ENCODE data around the gene RAPGEF5. TPM values are rescaled to one million over a fixed set of nuclear protein-coding genes. Genes with fewer than 3 reads are reported as not detected.

The RAPGEF5 gene
- total and polyA plus RNA-seq, 10 of the 15 experiments (the other 5 are each of a cell fraction or from before 2014, with no cell fraction given), result 0.38 to 4.0 (median 1.6) TPM; not detected in 1

DNA sequence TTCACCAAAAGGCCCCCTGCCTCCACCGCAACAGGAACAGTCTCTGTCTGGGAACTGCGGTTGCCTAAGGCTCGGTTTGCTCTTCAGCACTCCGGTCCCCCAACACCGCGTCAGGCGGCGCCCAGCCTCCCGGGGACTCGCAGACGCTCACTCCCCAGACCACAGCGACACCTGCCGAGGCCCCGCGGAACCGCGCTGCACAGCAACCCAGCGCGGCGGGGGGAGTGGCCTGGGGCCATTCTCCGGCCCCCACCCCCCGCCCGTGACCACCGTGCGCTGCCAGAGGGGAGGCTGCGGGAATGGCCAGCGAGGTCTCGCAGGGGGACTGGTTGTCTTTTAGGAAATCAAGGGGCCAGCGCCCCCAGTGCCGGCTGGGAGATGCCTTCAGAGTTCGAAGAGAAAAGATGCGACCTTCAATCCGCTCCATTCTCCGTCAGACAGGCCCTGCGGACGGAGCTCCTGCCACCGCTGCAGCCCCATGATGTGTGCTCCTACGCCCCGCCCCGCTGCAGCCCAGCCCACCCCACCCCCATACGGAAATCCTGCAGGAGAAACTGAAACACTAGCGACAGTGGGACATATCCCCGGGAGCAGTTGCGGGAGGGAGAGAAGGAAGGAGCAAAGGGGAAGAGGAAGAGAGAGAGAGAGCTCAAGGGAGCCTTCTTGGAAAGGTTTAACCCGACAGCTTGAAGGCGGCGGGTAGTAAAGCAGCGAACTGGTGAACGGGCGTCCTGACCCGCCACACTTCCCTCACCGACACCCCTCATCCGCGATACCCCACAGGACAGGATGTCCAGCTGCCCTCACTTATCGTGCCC lies 273.9 kb downstream of the RAPGEF5 start:
- ATAC-seq (peak; percentile 99), FAIRE-seq (peak; percentile 68), DNase-seq (ENCODE audit: low read depth, low spot score) (peak; percentile 35)
- 1% methylated on average over 52 of the region's 55 CpGs for WGBS (ENCODE audit: insufficient coverage, insufficient replicate concordance, low lambda C conversion rate, missing lambda C conversion rate)
- H4K20me1 ChIP-seq (ENCODE audit: control insufficient read depth, insufficient read depth), result no peaks in the 10 kb centered on the region
- RAD21 ChIA-PET (ENCODE audit: unreplicated experiment), result interaction anchor here (0.6 to 1.7 kb wide), 8 partner anchors 27 to 829 kb away, joined by 3 to 5 read pairs (median 4); no protein-coding TSS in a partner anchor
- H3K4me1 ChIP-seq (ENCODE audit: control insufficient read depth, insufficient read depth, low read length), result peaks cover 6% of the 10 kb centered on the region; the same call in 1 of the 2 replicates
- peak overlapping the region; percentile 63 for H3K9ac ChIP-seq (ENCODE audit: control insufficient read depth, insufficient read depth, low read length)
- in situ Hi-C loops (cut with MboI), result no loop called here
- H3K9me3 ChIP-seq (replicated peaks; ENCODE audit: control insufficient read depth, insufficient read depth, low read length), result no peaks in the 10 kb centered on the region; the same call in 2 of the 3 replicates
- H3K36me3 ChIP-seq (ENCODE audit: control insufficient read depth in 2 of 2, insufficient read depth in 2 of 2, low read length in 1 of 2), result no peaks in the 10 kb centered on the region
- CTCF ChIA-PET, result interaction anchor here (0.5 to 3.6 kb wide), 27 partner anchors 8 to 831 kb away, joined by 3 to 19 read pairs (median 4); partner anchors contain the start of gene CDCA7L
- BruUV-seq (replicated peaks), result no TSS peak
- H3K4me2 ChIP-seq (ENCODE audit: control insufficient read depth, insufficient read depth), result peak overlapping the region; percentile 98
- POLR2A ChIA-PET, result interaction anchor here (0.5 kb wide), 1 partner anchor 1723 kb away, joined by 4 read pairs; no protein-coding TSS in a partner anchor
- H3K4me3 ChIP-seq, result peak overlapping the region; percentile 64
- H3K27ac ChIP-seq (ENCODE audit: control insufficient read depth, insufficient read depth), result peak overlapping the region; percentile 42
- intact Hi-C loops (cut with micrococcal nuclease; ENCODE audit: unreplicated experiment), result loop anchor here (5.0 kb wide), 3 partner anchors 81 to 826 kb away; no protein-coding TSS in a partner anchor
- SMC1A ChIA-PET (ENCODE audit: uncharacterized antibody, unreplicated experiment), result interaction anchor here (0.5 to 1.3 kb wide), 11 partner anchors 8 to 826 kb away, joined by 3 to 7 read pairs (median 3); no protein-coding TSS in a partner anchor
- no peaks in the 10 kb centered on the region for H3K79me2 ChIP-seq (ENCODE audit: control insufficient read depth, insufficient read depth, low read length)
- H3K27me3 ChIP-seq (replicated peaks in 1 of 2; ENCODE audit: control insufficient read depth in 2 of 2, insufficient read depth in 2 of 2, low read length in 1 of 2), result peaks cover 0 to 2% of the 10 kb centered on the region in 2 experiments; a peak in 2 of 4 replicates
- peak overlapping the region; percentile 97 for H2AFZ ChIP-seq (ENCODE audit: control insufficient read depth, low read depth, low read length)
- TF ChIP-seq PAX5 (IDR thresholded peaks at IDR 0.05; ENCODE audit: borderline replicate concordance, low read depth, low read length) (peak; percentile 28; the same call in 1 of the 2 replicates), RUNX3 (IDR thresholded peaks at IDR 0.05; ENCODE audit: low read length) (peak; percentile 66), TCF7 (IDR thresholded peaks at IDR 0.05; ENCODE audit: borderline replicate concordance) (no peak), ELK1 (IDR thresholded peaks at IDR 0.05; ENCODE audit: low read depth, low read length) (no peak), DPF2 (IDR thresholded peaks at IDR 0.05) (no peak), BHLHE40 (IDR thresholded peaks at IDR 0.05; ENCODE audit: borderline replicate concordance in 1 of 2, low read depth in 2 of 2, low read length in 1 of 2) (peak; percentile 74 to 91), NBN (IDR thresholded peaks at IDR 0.05) (peak; percentile 51; the same call in 1 of the 2 replicates), NFYA (IDR thresholded peaks at IDR 0.05; ENCODE audit: borderline replicate concordance, low read depth, low read length) (no peak), HDAC2 (IDR thresholded peaks at IDR 0.05) (no peak), IRF3 (IDR thresholded peaks at IDR 0.05) (no peak), NR2C2 (IDR thresholded peaks at IDR 0.05; ENCODE audit: borderline replicate concordance, control insufficient read depth, insufficient read length, low read depth) (no peak)
- TF ChIP-seq, protein P1, sequence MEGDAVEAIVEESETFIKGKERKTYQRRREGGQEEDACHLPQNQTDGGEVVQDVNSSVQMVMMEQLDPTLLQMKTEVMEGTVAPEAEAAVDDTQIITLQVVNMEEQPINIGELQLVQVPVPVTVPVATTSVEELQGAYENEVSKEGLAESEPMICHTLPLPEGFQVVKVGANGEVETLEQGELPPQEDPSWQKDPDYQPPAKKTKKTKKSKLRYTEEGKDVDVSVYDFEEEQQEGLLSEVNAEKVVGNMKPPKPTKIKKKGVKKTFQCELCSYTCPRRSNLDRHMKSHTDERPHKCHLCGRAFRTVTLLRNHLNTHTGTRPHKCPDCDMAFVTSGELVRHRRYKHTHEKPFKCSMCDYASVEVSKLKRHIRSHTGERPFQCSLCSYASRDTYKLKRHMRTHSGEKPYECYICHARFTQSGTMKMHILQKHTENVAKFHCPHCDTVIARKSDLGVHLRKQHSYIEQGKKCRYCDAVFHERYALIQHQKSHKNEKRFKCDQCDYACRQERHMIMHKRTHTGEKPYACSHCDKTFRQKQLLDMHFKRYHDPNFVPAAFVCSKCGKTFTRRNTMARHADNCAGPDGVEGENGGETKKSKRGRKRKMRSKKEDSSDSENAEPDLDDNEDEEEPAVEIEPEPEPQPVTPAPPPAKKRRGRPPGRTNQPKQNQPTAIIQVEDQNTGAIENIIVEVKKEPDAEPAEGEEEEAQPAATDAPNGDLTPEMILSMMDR (IDR thresholded peaks at IDR 0.05 in 2 of 3, conservative IDR thresholded peaks at IDR 0.05 in 1 of 3; ENCODE audit: control insufficient read depth in 2 of 3, extremely low read depth in 1 of 3, insufficient read depth in 1 of 3, low read depth in 3 of 3, low read length in 3 of 3), result peak; percentile 94 to 97 (median 97)
- TF ChIP-seq, protein P2, sequence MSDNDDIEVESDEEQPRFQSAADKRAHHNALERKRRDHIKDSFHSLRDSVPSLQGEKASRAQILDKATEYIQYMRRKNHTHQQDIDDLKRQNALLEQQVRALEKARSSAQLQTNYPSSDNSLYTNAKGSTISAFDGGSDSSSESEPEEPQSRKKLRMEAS (IDR thresholded peaks at IDR 0.05; ENCODE audit: low read depth, low read length), result no peak; the same call in 1 of the 2 replicates
- TF ChIP-seq, protein P3, sequence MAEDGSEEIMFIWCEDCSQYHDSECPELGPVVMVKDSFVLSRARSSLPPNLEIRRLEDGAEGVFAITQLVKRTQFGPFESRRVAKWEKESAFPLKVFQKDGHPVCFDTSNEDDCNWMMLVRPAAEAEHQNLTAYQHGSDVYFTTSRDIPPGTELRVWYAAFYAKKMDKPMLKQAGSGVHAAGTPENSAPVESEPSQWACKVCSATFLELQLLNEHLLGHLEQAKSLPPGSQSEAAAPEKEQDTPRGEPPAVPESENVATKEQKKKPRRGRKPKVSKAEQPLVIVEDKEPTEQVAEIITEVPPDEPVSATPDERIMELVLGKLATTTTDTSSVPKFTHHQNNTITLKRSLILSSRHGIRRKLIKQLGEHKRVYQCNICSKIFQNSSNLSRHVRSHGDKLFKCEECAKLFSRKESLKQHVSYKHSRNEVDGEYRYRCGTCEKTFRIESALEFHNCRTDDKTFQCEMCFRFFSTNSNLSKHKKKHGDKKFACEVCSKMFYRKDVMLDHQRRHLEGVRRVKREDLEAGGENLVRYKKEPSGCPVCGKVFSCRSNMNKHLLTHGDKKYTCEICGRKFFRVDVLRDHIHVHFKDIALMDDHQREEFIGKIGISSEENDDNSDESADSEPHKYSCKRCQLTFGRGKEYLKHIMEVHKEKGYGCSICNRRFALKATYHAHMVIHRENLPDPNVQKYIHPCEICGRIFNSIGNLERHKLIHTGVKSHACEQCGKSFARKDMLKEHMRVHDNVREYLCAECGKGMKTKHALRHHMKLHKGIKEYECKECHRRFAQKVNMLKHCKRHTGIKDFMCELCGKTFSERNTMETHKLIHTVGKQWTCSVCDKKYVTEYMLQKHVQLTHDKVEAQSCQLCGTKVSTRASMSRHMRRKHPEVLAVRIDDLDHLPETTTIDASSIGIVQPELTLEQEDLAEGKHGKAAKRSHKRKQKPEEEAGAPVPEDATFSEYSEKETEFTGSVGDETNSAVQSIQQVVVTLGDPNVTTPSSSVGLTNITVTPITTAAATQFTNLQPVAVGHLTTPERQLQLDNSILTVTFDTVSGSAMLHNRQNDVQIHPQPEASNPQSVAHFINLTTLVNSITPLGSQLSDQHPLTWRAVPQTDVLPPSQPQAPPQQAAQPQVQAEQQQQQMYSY (CRISPR knock-in tag; IDR thresholded peaks at IDR 0.05), result no peak

All from GM12878 (cell line).